Hepatocyte (in vitro differentiated cells): ENCODE results near the gene MEF2B. TPM values are rescaled to one million over a fixed set of nuclear protein-coding genes. Genes with fewer than 3 reads are reported as not detected.

ENCODE experiments used
- DNase-seq: peaks from one replicate; pipeline ENCODE4 v3.0.0-alpha.2; 2016; ENCODE audit warnings: low spot score
- H2AFZ ChIP-seq: fragments of 200-600 bp; sonication (generic); 2 replicates; pipeline ENCODE4 v1.6.0; 2016; ENCODE audit warnings: antibody characterized with exemption, mild to moderate bottlenecking
- H3K27ac ChIP-seq: fragments of 200-600 bp; sonication (generic); 2 replicates; pipeline ENCODE4 v1.5.1; 2016; ENCODE audit warnings: mild to moderate bottlenecking
- H3K27me3 ChIP-seq: fragments of 200-600 bp; sonication (generic); 2 replicates; pipeline ENCODE4 v1.6.1; 2016
- H3K36me3 ChIP-seq: fragments of 200-600 bp; sonication (generic); replicated peaks from 2 replicates; pipeline ENCODE4 v1.5.1; 2016; ENCODE audit warnings: low read depth; ENCODE audit not compliant: insufficient read depth
- H3K4me1 ChIP-seq: fragments of 200-600 bp; sonication (generic); 2 replicates; pipeline ENCODE4 v1.5.1; 2016; ENCODE audit warnings: mild to moderate bottlenecking, moderate library complexity; ENCODE audit not compliant: insufficient read depth
- H3K4me2 ChIP-seq: fragments of 200-600 bp; sonication (generic); 2 replicates; pipeline ENCODE4 v1.6.0; 2016
- H3K4me3 ChIP-seq: fragments of 200-600 bp; sonication (generic); 2 replicates; pipeline ENCODE4 v1.5.1; 2016; ENCODE audit warnings: mild to moderate bottlenecking
- H3K79me2 ChIP-seq: fragments of 200-600 bp; sonication (generic); 2 replicates; pipeline ENCODE4 v1.6.0; 2017; ENCODE audit warnings: mild to moderate bottlenecking
- H3K9me2 ChIP-seq: fragments of 200-600 bp; sonication (generic); replicated peaks from 2 replicates; pipeline ENCODE4 v1.6.0; 2017; ENCODE audit warnings: mild to moderate bottlenecking; ENCODE audit not compliant: insufficient read depth
- H3K9me3 ChIP-seq: fragments of 200-600 bp; sonication (generic); 2 replicates; pipeline ENCODE4 v1.5.1; 2016; ENCODE audit warnings: low read depth, mild to moderate bottlenecking
- H4K20me1 ChIP-seq: fragments of 200-600 bp; sonication (generic); 2 replicates; pipeline ENCODE4 v1.6.0; 2016; ENCODE audit warnings: mild to moderate bottlenecking; ENCODE audit not compliant: insufficient read depth, poor library complexity, severe bottlenecking
- CTCF ChIP-seq: fragments of 200-600 bp; sonication (generic); IDR thresholded peaks from 2 replicates; pipeline ENCODE4 v1.5.1; 2016; ENCODE audit warnings: antibody characterized with exemption, mild to moderate bottlenecking; ENCODE audit not compliant: poor library complexity
- EZH2 ChIP-seq: fragments of 200-600 bp; sonication (generic); IDR thresholded peaks from 2 replicates; pipeline ENCODE4 v1.6.1; 2016; ENCODE audit warnings: antibody characterized with exemption, mild to moderate bottlenecking, borderline replicate concordance
- EZH2phosphoT487 ChIP-seq: fragments of 200-600 bp; sonication (generic); IDR thresholded peaks from one replicate; pipeline ENCODE4 v1.6.1; 2018; ENCODE audit warnings: antibody characterized with exemption, mild to moderate bottlenecking, low read depth, moderate library complexity; ENCODE audit not compliant: unreplicated experiment, severe bottlenecking
- WGBS: methylation state at CpG from one replicate; pipeline ENCODE4 v1.1.6; 2016; ENCODE audit warnings: low lambda C conversion rate; ENCODE audit errors: missing lambda C conversion rate; 5-methylcytosine and 5-hydroxymethylcytosine counted together
- polyA plus RNA-seq: library from polyadenylated mRNA; unstranded; fragments of >200 nt; fragmentation: Nextera tagmentation; extraction: Ambion mirVana; gene quantifications from 2 replicates; pipeline ENCODE4 v1.2.1, GENCODE V29; 2016
- total RNA-seq: library from RNA; depleted of rRNA; stranded (reverse); fragments of >200 nt; gene quantifications from 2 replicates; pipeline ENCODE4 v1.2.3, GENCODE V29; 2014

Gene MEF2B
- total and polyA plus RNA-seq, 2 experiments from 2014 or later = 0.70 to 2.6 TPM

GRCh38 chr19:19146865-19147264 is 23.2 kb downstream of the MEF2B start:
- H3K36me3 ChIP-seq = no peaks in the 10 kb centered on the region
- H3K79me2 ChIP-seq = no peaks in the 10 kb centered on the region
- H3K27ac ChIP-seq = no peak overlapping the region
- 92% methylated on average over 7 of the region's 7 CpGs for WGBS
- TF ChIP-seq EZH2phosphoT487 (no peak), EZH2 (no peak), CTCF (no peak)
- no peaks in the 10 kb centered on the region for H3K9me2 ChIP-seq
- H4K20me1 ChIP-seq = no peaks in the 10 kb centered on the region
- no peak overlapping the region for H2AFZ ChIP-seq
- no peak overlapping the region for H3K4me3 ChIP-seq
- H3K27me3 ChIP-seq = no peaks in the 10 kb centered on the region
- no peak for DNase-seq
- H3K9me3 ChIP-seq = no peaks in the 10 kb centered on the region
- H3K4me2 ChIP-seq = no peak overlapping the region
- no peaks in the 10 kb centered on the region for H3K4me1 ChIP-seq

- Histone ChIP-seq H3K4me2 (no peak overlapping the region), H3K9me2 (no peaks in the 10 kb centered on the region), H3K36me3 (no peaks in the 10 kb centered on the region), H3K79me2 (no peaks in the 10 kb centered on the region), H3K9me3 (no peaks in the 10 kb centered on the region), H3K4me3 (no peak overlapping the region), H3K4me1 (no peaks in the 10 kb centered on the region), H4K20me1 (no peaks in the 10 kb centered on the region), H3K27ac (no peak overlapping the region), H2AFZ (no peak overlapping the region), H3K27me3 (no peaks in the 10 kb centered on the region)
- 47% methylated on average over 27 of the region's 47 CpGs for WGBS
- TF ChIP-seq CTCF (peak; percentile 94), EZH2phosphoT487 (no peak)
- DNase-seq = peak; percentile 72
Measured at GRCh38 chr19:19145684-19146608, 24.1 kb downstream of the MEF2B start.

GRCh38 chr19:19145281-19145680 is 24.8 kb downstream of the MEF2B start:
- TF ChIP-seq CTCF = no peak
- TF ChIP-seq EZH2phosphoT487 = no peak
- TF ChIP-seq EZH2 = no peak
- H3K9me3 ChIP-seq = no peaks in the 10 kb centered on the region
- no peaks in the 10 kb centered on the region for H3K4me1 ChIP-seq
- 91% methylated on average over 17 of the region's 17 CpGs for WGBS
- H3K27ac ChIP-seq = no peak overlapping the region
- H3K9me2 ChIP-seq = no peaks in the 10 kb centered on the region
- H3K4me3 ChIP-seq = no peak overlapping the region
- DNase-seq = no peak
- no peaks in the 10 kb centered on the region for H3K27me3 ChIP-seq
- no peak overlapping the region for H2AFZ ChIP-seq
- H3K36me3 ChIP-seq = no peaks in the 10 kb centered on the region
- no peaks in the 10 kb centered on the region for H4K20me1 ChIP-seq
- no peaks in the 10 kb centered on the region for H3K79me2 ChIP-seq
- no peak overlapping the region for H3K4me2 ChIP-seq
